ENCODE data around the gene NAPG.
"Not testable (repeated sequence)": the region's sequence is repeated elsewhere in the genome, so short reads cannot be mapped to it uniquely, and the experiment has no call there.

Gene NAPG

GRCh38 chr18:10536280-10536679, 10.5 kb downstream of the NAPG start:
- Histone ChIP-seq H3K4me3 (ENCODE audit: low read depth, low read length) (no peak overlapping the region), H3K36me3 (replicated peaks) (peaks cover 22% of the 10 kb centered on the region), H3K27ac (peak overlapping the region; percentile 40), H3K27me3 (replicated peaks) (no peaks in the 10 kb centered on the region)
- in situ Hi-C loops (cut with HindIII; ENCODE audit: low pct_ligation_motif_present, low sequenced_read_pairs), result no loop called here
- DNase-seq, result peak; percentile 41
- TF ChIP-seq CTCF (IDR thresholded peaks at IDR 0.05; ENCODE audit: low read depth, low read length, missing control alignments), result no peak

GRCh38 chr18:10537765-10538164, 11.9 kb downstream of the NAPG start:
- TF ChIP-seq CTCF (IDR thresholded peaks at IDR 0.05; ENCODE audit: low read depth, low read length, missing control alignments), result no peak
- no peak overlapping the region for H3K27ac ChIP-seq
- peaks cover 28% of the 10 kb centered on the region for H3K36me3 ChIP-seq (replicated peaks)
- H3K27me3 ChIP-seq (replicated peaks), result no peaks in the 10 kb centered on the region
- DNase-seq, result no peak
- in situ Hi-C loops (cut with HindIII; ENCODE audit: low pct_ligation_motif_present, low sequenced_read_pairs), result no loop called here
- no peak overlapping the region for H3K4me3 ChIP-seq (ENCODE audit: low read depth, low read length)

GRCh38 chr18:10539124-10539523, 13.3 kb downstream of the NAPG start:
- H3K27ac ChIP-seq; DNase-seq; H3K4me3 ChIP-seq (ENCODE audit: low read depth, low read length); in situ Hi-C loops (cut with HindIII; ENCODE audit: low pct_ligation_motif_present, low sequenced_read_pairs); H3K27me3 ChIP-seq (replicated peaks): not testable (repeated sequence)
- peaks cover 30% of the 10 kb centered on the region for H3K36me3 ChIP-seq (replicated peaks)

GRCh38 chr18:10543277-10543676, 17.4 kb downstream of the NAPG start:
- H3K27me3 ChIP-seq (replicated peaks), result no peaks in the 10 kb centered on the region
- DNase-seq, result no peak
- no peak overlapping the region for H3K4me3 ChIP-seq (ENCODE audit: low read depth, low read length)
- no peak for TF ChIP-seq CTCF (IDR thresholded peaks at IDR 0.05; ENCODE audit: low read depth, low read length, missing control alignments)
- no peak overlapping the region for H3K27ac ChIP-seq
- in situ Hi-C loops (cut with HindIII; ENCODE audit: low pct_ligation_motif_present, low sequenced_read_pairs), result no loop called here
- peaks cover 52% of the 10 kb centered on the region for H3K36me3 ChIP-seq (replicated peaks)

- H3K27me3 ChIP-seq (replicated peaks), result no peaks in the 10 kb centered on the region
- peaks cover 55% of the 10 kb centered on the region for H3K36me3 ChIP-seq (replicated peaks)
- no peak overlapping the region for H3K27ac ChIP-seq
- no peak for DNase-seq
- H3K4me3 ChIP-seq (ENCODE audit: low read depth, low read length), result no peak overlapping the region
- peak; percentile 32 for TF ChIP-seq CTCF (IDR thresholded peaks at IDR 0.05; ENCODE audit: low read depth, low read length, missing control alignments)
- in situ Hi-C loops (cut with HindIII; ENCODE audit: low pct_ligation_motif_present, low sequenced_read_pairs), result no loop called here
Observed at GRCh38 chr18:10544093-10544748, 18.4 kb downstream of the NAPG start.

- H3K27me3 ChIP-seq (replicated peaks), result no peaks in the 10 kb centered on the region
- no peak for TF ChIP-seq CTCF (IDR thresholded peaks at IDR 0.05; ENCODE audit: low read depth, low read length, missing control alignments)
- no peak for DNase-seq
Observed at GRCh38 chr18:10546557-10547300, 20.9 kb downstream of the NAPG start.

More at GRCh38 chr18:10546557-10547300, 20.9 kb downstream of the NAPG start:
- H3K36me3 ChIP-seq (replicated peaks), result peaks cover 48% of the 10 kb centered on the region
- in situ Hi-C loops (cut with HindIII; ENCODE audit: low pct_ligation_motif_present, low sequenced_read_pairs), result no loop called here
- H3K27ac ChIP-seq, result no peak overlapping the region
- H3K4me3 ChIP-seq (ENCODE audit: low read depth, low read length), result no peak overlapping the region
